GM21381 (cell line): ENCODE data around the gene ACAP2.
A peak's percentile ranks its signal among the peaks of the same experiment; 100 is the strongest.

Experiments used
- ATAC-seq: cut with Tn5 transposase; IDR thresholded peaks from one replicate; pipeline ENCODE4 v1.9.1; 2021; ENCODE audit warnings: mild to moderate bottlenecking, moderate library complexity; ENCODE audit not compliant: unreplicated experiment

ACAP2 gene

DNA sequence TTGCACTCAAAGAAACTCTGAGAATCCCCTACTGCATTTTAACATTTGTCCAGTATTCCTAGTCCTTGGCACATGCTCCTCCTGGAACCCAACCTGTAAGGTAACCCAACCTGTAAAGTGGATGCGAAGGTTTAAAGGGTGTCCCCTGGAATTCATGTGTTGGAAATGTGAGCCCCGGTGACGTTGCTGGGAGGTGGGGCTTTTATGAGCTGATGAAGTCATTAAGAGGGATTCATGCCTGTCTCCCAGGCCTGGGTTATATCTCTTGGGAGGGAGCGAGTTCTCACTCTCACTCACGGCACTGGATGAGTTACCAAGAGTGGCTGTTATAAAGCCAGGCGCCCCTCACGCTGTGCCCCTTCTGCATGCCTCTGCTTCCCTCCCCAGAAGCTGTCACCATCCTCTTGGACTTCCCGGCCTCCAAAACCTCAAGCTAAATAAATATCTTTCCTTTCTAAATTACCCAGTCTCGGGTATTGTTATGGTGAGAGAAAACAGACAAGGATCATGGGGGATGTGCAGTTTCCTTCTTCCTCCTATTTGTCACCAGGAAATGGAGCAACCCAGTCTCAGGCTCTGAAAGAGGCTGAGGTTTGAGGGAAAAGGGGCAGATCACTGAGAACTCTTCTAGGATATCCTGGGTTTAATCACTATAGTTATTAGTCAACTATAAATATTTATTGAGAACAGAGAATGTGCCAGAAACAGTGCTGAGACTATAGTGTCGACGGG lies 179.5 kb downstream of the ACAP2 start:
- no peak for ATAC-seq

DNA sequence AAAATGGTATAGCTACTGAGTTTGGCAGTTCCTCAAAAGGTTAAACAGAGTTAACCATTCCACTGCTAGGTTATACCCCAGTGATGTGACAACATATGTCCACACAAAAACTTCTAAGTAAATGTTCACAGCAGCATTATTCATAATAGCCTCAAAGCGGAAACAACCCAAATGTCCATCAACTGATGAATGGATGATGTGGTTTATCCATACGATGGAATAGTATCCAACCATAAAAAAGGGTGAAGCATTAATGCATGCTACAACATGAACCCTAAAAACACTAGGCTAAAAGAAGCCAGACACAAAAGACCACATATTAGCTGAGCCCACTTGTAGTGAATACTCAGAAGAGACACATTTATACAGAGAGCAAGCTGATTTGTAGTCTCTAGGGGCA lies 180.9 kb downstream of the ACAP2 start:
- ATAC-seq: no peak

DNA sequence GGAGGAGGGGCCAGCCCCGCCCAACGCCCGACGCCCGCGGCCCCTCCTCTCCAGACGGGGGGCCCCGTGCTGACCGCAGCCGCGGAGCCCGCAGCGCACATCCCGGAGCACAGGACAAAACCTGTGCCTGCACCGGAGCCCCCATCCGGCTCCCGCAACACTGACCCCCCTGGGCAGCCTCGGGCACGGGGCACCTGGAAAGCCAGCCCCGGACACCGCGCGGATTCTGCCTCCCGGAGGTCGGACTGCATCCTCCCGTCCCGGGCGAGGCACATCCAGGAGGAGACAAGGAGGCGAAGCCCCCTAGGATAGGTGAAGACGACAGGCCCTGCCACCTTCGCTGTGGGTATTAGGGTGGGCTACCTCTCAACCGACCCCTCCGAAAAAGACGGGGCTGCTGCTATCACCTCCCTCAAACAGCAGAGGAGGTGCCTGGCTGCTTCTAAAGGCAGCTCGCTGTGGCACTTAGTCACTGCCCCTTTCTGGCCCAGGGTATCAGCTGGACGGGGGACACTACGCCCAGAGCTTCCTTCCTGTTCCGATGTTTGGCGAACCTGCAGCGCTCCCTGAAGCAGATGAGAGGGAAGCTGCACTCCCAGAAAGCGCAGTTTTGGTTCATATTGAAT lies 182.4 kb downstream of the ACAP2 start:
- peak; percentile 0 for ATAC-seq

DNA sequence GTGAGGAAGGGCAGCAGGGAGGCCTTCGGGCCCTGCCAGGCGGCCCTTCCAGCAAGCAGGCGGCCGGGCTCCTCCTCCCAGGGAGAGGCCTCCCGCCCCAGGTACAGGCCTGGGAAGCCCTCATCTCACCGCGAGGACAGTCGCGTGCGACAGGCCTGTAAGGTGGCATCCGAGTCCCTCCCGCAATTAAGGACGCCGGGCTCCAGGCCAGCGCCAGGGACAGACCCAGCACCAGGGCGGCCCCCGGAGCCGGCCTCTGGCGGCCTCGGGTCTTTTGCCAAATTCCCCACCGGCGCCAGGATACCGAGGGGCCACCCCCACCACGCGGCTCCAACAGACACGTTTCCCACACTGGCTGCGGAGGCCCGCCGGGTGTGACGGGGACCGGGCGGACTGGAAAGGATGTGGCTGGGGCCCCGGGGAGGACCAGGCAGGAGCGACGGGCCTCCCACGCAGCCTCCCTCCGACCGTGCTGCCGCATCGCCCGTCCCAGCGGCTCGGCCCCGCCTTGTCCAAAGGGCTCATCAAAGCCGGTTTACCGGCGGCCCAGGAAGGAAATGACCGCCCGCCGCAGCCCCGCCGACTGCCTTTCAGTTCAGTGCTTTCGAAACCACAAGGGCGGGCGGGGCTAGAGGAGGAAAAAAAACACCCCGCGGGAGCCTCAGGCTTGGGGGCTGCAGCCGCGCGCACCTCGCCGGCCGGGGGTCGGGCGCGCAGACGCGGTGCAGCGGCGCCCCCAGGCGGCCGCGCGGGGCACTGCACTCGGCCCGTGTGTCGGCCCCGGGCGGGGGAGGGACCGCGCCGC lies 183.1 kb downstream of the ACAP2 start:
- ATAC-seq: peak; percentile 77

DNA sequence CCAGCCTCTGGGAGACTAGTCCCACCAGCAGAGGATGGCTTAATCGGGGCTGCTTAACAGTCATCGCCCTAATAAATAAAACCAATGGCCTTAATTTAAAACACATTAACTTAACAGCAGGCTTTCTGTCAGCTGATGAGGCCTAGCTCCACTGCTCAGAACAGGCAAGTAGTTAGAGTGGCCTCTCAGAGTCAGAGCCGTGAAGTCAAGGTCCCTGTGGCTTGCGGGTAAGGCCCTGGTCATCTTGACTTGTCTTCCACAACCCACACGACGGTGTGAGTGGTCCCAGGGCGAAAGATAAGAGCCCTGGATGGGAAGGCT lies 183.7 kb downstream of the ACAP2 start:
- no peak for ATAC-seq

DNA sequence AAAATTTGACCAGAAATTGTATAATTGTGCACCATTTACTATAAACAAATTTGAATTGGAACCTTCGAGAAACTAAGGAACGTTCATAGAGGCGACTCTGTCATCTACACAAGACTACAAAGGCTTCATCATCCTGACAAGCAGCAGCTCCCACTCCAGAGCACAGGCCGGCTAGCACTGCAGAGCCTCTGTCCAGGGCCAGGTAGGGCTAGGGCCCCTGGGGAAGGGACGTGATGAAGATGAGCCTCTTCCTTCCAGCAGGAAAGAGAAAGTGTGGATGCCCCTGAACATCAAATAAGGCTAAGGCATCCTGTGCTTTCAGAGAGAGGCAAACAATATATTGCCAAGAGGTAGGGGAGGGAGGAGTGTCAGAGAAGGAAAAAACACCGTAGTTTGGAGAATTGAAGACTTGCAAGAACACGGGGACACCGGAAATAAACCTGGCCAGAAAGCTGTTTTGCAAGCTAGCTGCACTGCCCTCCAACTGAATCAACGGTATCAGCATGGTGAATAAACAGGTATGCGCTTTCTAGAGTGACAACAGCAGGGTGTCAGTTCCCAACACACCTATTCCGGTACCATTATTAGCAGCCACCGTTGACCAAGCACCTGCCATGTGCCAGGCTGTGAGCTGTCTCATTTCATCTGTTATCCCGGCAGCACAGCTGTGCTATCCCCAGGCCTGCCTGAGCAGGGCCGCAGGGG lies 184.2 kb downstream of the ACAP2 start:
- ATAC-seq: no peak

DNA sequence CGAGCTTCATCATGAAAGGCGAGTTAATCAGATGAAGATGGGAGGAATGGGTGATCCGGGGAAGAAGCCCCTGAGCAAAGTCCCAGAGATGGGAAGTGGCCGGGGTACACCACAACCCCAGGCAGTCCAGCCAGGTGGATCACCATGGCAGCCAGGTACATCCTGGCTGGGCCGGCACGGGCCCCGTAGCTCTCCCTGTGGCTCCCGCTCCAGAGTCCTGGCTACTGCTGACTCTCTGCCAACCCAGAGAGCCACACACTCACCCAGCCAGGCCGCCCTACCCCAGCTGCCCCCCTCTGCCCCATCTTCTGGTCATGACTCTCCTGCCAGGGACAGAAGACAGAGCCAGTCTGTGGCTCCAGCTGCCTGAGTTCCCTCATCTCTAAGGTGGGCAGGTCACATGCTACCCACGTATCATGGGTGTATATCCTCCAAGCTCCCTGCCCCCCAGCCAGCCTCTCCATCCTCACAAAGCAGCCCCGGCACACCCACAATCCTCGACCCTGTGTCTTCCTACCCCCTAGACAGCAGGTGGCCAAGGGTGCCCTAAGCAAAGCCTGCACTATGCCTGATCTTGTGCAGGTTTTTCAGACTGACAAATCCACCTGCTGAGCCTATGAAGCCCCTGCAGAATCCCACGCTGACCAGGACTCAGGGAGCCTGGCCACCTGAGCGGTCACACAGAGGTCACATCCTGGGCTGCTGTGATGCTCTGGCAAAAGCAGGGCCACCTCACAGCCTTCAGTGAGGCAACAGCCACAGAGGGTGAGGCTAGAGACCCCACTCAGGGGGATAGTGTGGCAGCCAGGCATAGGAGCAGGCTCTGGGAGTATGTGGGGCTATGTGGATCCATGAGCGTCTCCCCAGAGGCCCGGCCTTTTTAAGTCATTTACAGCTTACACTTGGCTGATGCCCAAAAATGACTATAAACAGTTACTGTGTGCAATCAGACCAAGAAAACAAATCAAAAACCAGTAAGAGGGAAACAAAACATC lies 185.1 kb downstream of the ACAP2 start:
- ATAC-seq: no peak

DNA sequence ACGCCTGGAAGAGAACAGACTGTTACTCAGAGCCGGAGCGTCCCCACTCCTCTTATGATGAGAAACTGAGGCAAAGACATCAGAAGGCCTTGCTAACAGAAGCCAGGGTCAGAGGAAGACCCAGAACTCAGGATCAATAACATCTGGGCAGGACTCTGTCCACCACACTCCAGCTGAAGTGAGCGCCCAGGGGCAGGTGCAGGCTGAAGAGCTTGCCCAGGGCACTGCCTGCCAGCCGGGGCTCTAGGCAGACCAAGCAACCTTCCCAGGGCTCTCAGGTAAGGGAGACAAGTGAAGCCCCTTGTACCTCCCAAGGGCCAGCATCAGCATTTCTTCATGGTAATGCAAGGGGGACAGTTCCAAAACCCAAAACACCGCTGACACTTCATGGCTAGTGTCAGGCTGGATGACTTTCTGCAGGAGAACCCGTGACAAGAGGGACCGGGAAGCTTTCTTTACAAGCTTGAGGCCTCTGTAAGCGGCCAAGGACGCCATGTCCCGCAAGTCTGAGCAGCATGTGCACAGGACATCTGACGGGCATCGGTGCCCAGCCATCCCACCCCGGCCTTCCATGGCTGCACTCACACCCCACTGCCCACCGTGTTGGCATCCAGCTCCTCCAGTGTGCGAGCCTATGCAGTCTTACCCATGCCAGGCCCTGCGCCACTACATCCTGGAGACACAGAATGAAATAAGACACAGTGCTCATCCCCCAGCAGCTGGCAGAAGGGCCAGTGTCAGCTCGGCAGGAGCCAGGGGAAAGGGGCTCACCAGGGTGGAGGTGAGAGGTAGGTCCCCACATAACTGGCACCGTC lies 186.0 kb downstream of the ACAP2 start:
- ATAC-seq: no peak

DNA sequence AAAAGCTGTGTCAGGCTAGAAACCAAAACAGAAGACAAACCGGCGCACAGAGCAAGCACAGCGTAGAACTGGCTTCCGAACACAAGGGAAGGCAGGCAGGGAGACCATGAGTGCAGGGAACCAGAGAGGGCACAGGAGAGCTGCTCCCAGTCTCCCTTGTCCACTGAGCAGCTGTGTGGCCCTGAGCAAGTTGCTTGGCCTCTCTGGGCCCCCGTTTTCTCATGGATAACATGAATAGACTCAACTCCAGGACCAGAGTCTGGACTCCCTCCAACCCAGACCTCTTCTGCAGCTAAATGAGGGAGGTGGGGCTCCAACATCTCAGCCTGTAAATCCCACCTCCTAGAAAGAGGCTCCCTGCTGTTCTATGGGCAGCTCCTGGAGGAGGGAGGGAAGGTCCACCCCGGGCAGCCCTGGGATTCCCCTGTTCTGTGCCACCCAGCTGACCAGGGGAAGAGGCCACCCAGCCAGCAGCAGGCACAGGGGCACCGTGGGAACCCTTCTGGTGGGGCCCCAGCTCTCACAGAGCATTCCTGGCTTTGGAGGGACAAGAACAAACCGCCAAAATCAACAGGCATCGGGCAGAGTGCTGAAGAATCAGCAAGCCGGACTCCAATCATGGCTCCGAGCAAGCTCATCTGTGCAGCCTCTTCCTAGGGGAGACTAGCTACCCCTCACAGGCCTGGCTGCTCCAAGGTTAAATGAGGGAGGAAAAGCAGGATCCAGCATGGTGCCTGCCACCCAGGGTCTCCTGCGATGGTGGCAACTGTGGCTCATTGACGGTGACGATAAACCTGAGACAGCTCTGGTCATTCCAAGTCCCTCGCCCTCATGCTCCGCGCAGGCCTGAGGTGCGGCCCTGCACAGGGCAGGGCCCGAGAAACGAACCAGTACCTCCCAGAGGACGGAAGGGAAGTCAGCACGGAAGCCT lies 187.0 kb downstream of the ACAP2 start:
- no peak for ATAC-seq

DNA sequence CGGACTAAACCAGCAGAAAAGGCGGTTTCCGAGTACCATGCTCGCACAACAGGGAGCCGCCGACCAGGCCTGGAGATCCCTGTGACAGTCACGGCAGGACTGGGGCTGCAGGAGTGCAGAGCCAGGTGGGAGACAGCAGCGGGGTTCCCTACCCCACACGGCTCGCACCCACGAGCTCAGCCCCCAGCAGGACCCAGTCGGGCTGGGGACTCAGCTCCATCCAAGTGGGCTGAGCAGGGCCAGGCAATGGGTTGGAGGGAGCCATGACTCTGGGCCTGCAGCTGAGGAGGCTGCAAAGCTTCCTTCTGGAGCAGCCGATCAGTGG lies 187.7 kb downstream of the ACAP2 start:
- no peak for ATAC-seq

DNA sequence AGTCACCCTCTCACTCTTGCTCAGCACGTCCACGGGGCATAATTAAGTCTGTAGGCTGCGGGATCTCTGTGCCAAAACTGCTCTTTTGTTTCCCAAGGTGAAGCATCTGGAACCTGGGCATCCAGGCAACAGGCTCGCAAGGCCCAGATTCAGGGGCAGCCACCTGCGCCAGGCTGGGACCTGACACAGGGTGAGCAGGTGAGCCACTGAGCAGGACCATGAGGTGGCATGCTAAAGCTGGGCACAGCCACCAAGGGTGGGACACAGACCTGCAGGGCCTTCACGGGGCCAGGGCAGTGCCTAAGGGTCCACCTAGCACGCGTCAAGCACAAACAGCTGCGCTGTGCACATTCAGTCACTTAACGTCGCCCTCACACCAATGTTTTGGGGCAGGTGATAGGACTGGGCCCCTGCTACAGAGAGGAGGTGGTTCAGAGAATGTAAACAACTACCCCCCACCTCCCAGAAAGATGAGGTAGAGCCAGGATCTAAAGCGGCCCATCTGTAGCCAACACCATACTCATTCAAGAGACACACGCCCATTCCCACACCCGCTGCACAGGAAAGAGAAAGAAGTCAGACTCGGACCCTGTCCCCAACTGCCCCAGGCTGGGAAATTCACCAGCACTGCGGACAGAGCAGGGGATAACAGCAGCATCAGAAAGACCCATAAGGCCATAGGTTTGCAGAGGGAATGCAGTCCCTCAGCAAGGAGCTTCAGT lies 188.2 kb downstream of the ACAP2 start:
- no peak for ATAC-seq

DNA sequence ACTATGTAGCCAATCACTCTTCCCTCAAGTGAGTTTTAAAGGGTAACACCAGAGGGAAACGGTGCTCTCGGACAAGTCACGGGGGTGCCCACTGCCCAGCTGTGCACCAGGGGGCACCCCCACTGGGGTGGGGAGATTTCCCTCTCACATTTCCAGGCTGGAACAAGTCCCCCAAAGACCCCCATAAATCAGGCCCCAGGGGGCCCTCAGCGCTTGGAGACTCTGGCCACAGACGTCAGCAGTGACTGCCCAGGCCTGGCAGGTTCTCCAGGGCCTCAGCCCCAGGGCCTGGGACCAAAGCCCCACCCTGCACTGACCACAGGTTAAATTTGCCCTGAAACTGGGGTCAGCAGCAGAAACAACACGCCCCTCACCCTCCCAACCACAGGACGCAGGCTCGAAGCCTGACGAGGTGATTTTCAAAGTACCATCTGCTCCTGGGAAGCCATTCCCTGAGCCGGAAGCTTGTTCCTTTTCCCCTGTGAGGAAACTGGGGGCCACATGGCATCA lies 188.8 kb downstream of the ACAP2 start:
- ATAC-seq: no peak

DNA sequence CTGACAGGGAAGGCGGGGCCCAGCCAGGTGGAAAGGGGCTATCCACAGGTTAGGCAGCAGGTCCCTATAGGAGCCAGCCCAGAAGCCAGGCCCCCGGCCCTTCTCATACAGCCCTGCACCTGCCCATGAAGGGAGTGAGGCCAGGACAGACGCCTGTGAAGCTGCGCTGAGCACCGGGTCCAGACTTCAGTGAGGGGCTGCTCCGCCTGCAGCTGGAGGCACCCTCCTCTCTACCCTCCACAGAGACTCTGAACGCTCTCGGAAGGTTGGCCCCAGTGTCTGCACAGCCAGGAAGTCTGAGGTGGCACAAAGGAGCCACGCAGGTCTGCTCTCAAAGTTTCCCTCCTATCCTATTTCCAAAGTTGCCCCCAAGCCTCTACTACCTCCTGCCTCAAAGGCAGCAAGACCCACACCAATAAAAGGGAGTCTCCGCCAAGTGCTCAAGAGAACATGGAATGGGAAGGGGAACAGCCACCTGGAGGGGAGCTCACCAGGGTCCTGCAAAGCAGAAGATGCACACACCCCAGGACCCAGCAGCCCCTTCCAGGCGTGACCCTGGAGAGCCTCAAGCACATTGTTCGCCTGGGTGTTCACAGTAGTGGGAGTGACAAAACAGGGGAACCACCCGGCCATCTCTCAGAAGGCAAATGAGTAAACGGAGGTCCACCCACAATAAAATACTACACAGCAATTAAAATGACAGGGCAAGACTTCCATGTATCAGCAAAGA lies 191.3 kb downstream of the ACAP2 start:
- no peak for ATAC-seq

DNA sequence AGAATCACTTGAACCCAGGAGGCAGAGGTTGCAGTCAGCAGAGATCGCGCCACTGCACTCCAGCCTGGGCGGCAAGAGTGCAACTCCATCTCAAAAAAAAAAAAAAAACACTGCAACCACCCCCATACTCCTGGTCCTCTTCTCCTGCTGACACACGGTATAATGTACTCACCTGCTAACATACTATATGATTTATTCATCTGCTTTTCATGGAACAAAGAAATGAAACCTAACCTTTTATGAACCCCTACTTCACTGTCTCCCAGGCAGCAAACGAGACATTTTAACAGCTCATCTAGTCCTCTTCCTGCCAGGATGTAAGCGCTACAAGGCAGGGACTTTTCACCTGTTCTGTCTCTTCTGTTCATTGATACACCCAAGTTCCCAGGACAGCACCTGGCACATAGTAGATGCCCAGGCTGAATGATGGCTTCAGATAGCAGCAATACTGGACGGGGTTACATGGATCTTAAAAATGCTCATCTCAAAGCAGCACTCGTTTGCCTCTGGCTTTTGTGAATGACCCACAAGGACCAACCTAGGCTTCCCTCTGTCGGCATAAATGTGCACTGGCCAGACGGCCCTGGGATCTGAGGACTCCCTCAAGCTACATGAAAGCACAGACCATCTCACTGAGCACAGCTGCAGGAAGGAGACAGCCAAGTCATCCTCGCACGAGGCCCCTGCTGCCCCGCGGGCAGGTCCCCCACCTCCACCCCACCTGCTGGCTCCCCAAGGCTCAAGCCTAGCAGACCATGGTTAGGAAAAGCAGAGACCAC lies 192.2 kb downstream of the ACAP2 start:
- ATAC-seq: no peak

DNA sequence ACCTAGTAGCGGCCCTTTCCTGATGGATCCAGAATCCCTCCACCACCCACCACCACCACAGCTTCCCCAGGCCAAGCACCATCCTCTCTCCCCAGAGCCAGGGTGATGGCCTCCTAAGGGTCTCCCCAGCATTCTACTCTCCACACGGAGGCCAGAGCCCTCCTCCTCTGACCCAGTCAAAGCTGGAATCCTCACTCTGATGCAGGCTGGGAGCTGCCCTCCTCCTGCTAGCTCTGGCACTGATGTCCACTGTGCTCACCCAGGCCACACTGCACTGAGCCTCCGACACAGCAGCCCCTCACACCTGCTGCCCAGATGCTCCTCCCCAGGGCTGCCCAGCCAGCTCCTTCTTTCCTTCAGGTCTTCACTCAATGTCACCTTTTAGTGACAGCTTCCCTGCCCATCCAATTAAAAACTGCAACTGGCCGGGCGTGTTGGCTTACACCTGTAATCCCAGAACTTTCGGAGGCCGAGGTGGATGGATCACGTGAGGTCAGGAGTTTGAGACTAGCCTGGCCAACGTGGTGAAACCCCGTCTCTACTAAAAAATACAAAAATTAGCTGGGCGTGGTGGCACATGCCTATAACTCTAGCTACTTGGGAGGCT lies 192.9 kb downstream of the ACAP2 start:
- no peak for ATAC-seq
